Suprapubic skin (tissue), 4 donors: ENCODE measurements around the gene RNF227.

Experiments used
- CTCF ChIP-seq, 2 donors: fragments of 200-600 bp in 1 of 2; fragments of 450-650 bp in 1 of 2; sonication (generic) in 1 of 2; IDR thresholded peaks; one replicate each; pipeline ENCODE4 v1.5.1; 2016 to 2019; ENCODE audit warnings: antibody characterized with exemption in 2 of 2, mild to moderate bottlenecking in 1 of 2, moderate library complexity in 1 of 2
- EP300 ChIP-seq: sonication (generic); formaldehyde crosslinking; IDR thresholded peaks from one replicate; pipeline ENCODE4 v1.6.1; 2017; ENCODE audit warnings: antibody characterized with exemption
- POLR2A ChIP-seq, 2 donors: fragments of 450-650 bp; IDR thresholded peaks; one replicate each; pipeline ENCODE4 v1.6.1; 2017; ENCODE audit warnings: antibody characterized with exemption in 2 of 2, mild to moderate bottlenecking in 2 of 2, moderate library complexity in 2 of 2
- POLR2AphosphoS5 ChIP-seq, 3 donors: sonication (generic); formaldehyde crosslinking; IDR thresholded peaks; one replicate each; pipeline ENCODE4 v1.6.1; 2017; ENCODE audit warnings: antibody characterized with exemption in 3 of 3

- TF ChIP-seq CTCF (IDR thresholded peaks at IDR 0.05), result no peak
- no peak for TF ChIP-seq POLR2A (IDR thresholded peaks at IDR 0.05)
- no peak for TF ChIP-seq EP300
- no peak for TF ChIP-seq POLR2AphosphoS5 (IDR thresholded peaks at IDR 0.05)
Measured at GRCh38 chr17:7883781-7884386, 32.2 kb downstream of the RNF227 start.
